Kidney (tissue), 14 donors: Measurements from ENCODE around the gene ACSM6. TPM values are rescaled to one million over a fixed set of nuclear protein-coding genes. Genes with fewer than 3 reads are reported as not detected.

ENCODE experiments used
- DNase-seq, 5 donors: peaks; one replicate each; pipeline ENCODE4 v3.0.0-alpha.2; 2013 to 2020
- FAIRE-seq: peaks from 2 replicates; lab custom pipeline; 2012; peaks lifted over from hg19 to GRCh38; lab: Jason Lieb, UNC
- H3K27ac ChIP-seq, 2 donors: one replicate each; pipeline ENCODE4 v1.7.0; 2013; ENCODE audit warnings: low read depth in 2 of 2, low read length in 2 of 2, inconsistent platforms in 1 of 2
- H3K27me3 ChIP-seq: one replicate; pipeline ENCODE4 v1.7.1; 2013; ENCODE audit warnings: low read length, inconsistent platforms; ENCODE audit not compliant: control insufficient read depth, insufficient read depth
- H3K36me3 ChIP-seq, 3 donors: one replicate each; pipeline versions ENCODE4 v1.7.0 to v1.7.1; 2013; ENCODE audit warnings: low read length in 3 of 3, control low read depth in 1 of 3, inconsistent platforms in 1 of 3; ENCODE audit not compliant: insufficient read depth in 3 of 3, control insufficient read depth in 2 of 3
- H3K4me1 ChIP-seq, 3 donors: one replicate each; pipeline versions ENCODE4 v1.7.0 to v1.7.1; 2013; ENCODE audit warnings: low read length in 3 of 3, inconsistent platforms in 1 of 3, low read depth in 1 of 3; ENCODE audit not compliant: control insufficient read depth in 2 of 3, insufficient read depth in 2 of 3
- H3K4me3 ChIP-seq, 3 donors: one replicate each; pipeline versions ENCODE4 v1.7.0 to v1.8.1; 2013; ENCODE audit warnings: low read length in 3 of 3, control low read depth in 1 of 3, inconsistent platforms in 1 of 3
- H3K9ac ChIP-seq, 3 donors: one replicate each; pipeline versions ENCODE4 v1.7.0 to v1.7.1; 2013; ENCODE audit warnings: low read length in 3 of 3, control low read depth in 1 of 3, inconsistent platforms in 1 of 3
- H3K9me3 ChIP-seq, 3 donors: one replicate each; pipeline versions ENCODE4 v1.7.0 to v1.7.1; 2013; ENCODE audit warnings: low read length in 3 of 3, control low read depth in 1 of 3, inconsistent platforms in 1 of 3; ENCODE audit not compliant: control insufficient read depth in 2 of 3, insufficient read depth in 1 of 3
- CTCF ChIP-seq: IDR thresholded peaks from 3 replicates; pipeline ENCODE4 v1.5.1; 2012; ENCODE audit warnings: mild to moderate bottlenecking, moderate library complexity, borderline replicate concordance; ENCODE audit not compliant: insufficient read depth; ENCODE audit errors: extremely low read depth
- intact Hi-C: fragments of 100-400 bp; cut with DNase I; formaldehyde crosslinking; loops from one replicate; pipeline ENCODE4 v1.11.1; 2022
- polyA plus RNA-seq: library from polyadenylated mRNA; stranded (reverse); fragments of 350-450 nt; fragmentation: Illumina TruSeq; extraction: RNeasy Lipid Tissue Mini Kit (QIAGEN cat#74804); gene quantifications from one replicate; pipeline ENCODE4 v1.2.3, GENCODE V29; 2014; ENCODE audit warnings: low read depth, low replicate concordance; ENCODE audit not compliant: insufficient read depth
- total RNA-seq: library from RNA; stranded (reverse); fragmentation: NEBNext Ultra II Directional; extraction: Animal tissue kit (Norgen Biotek cat#: 25700); gene quantifications from one replicate; pipeline ENCODE4 v1.2.1, GENCODE V29; 2021
- donor health status: control.
- donor health status: control.
- donor health status: control.
- donor health status: control.
- donor health status: control.
- donor health status: DM: yes; HTN: yes; CAD: no.
- donor health status: Normal renal cell carcinoma (clear cell type).

The ACSM6 gene
- total and polyA plus RNA-seq, 2 donors from 2014 or later = 0.34 TPM; not detected in 1

GRCh38 chr10:95250856-95251255 lies 56.8 kb downstream of the ACSM6 start:
- peaks cover 0 to 5% (median 0%) of the 10 kb centered on the region in 3 donors for H3K36me3 ChIP-seq
- H3K9ac ChIP-seq = no peak overlapping the region
- no peak for DNase-seq
- intact Hi-C loops = no loop called here
- H3K4me1 ChIP-seq = no peaks in the 10 kb centered on the region
- H3K4me3 ChIP-seq = no peak overlapping the region
- TF ChIP-seq CTCF = no peak
- H3K9me3 ChIP-seq = no peaks in the 10 kb centered on the region
- no peak overlapping the region for H3K27ac ChIP-seq
- H3K27me3 ChIP-seq = no peaks in the 10 kb centered on the region
- FAIRE-seq = no peak

- H3K36me3 ChIP-seq = no peaks in the 10 kb centered on the region
- no peak overlapping the region for H3K27ac ChIP-seq
- H3K27me3 ChIP-seq = no peaks in the 10 kb centered on the region
- TF ChIP-seq CTCF = no peak
- no peak for FAIRE-seq
- no peaks in the 10 kb centered on the region for H3K4me1 ChIP-seq
- intact Hi-C loops = no loop called here
- no peak for DNase-seq
- peaks cover 0 to 2% (median 0%) of the 10 kb centered on the region in 3 donors for H3K9me3 ChIP-seq
- no peak overlapping the region for H3K9ac ChIP-seq
- no peak overlapping the region for H3K4me3 ChIP-seq
These were observed 59.0 kb downstream of the ACSM6 start for GRCh38 chr10:95253007-95253406.

- Histone ChIP-seq H3K4me1 (no peaks in the 10 kb centered on the region), H3K9me3 (peaks cover 0 to 2% (median 0%) of the 10 kb centered on the region in 3 donors), H3K36me3 (no peaks in the 10 kb centered on the region), H3K9ac (no peak overlapping the region), H3K27ac (no peak overlapping the region), H3K4me3 (no peak overlapping the region), H3K27me3 (no peaks in the 10 kb centered on the region)
- intact Hi-C loops = no loop called here
- no peak for TF ChIP-seq CTCF
- FAIRE-seq = no peak
- DNase-seq = no peak
These were observed 59.6 kb downstream of the ACSM6 start for GRCh38 chr10:95253686-95254085.

- FAIRE-seq = no peak
- Histone ChIP-seq H3K4me3 (no peak overlapping the region), H3K9me3 (peaks cover 0 to 2% (median 0%) of the 10 kb centered on the region in 3 donors), H3K27me3 (no peaks in the 10 kb centered on the region), H3K36me3 (no peaks in the 10 kb centered on the region), H3K4me1 (no peaks in the 10 kb centered on the region), H3K27ac (no peak overlapping the region), H3K9ac (no peak overlapping the region)
- no peak for DNase-seq
- TF ChIP-seq CTCF = no peak
- intact Hi-C loops = no loop called here
These were observed 60.6 kb downstream of the ACSM6 start for GRCh38 chr10:95254629-95255028.
